Spleen (tissue), 7 donors: Measurements from ENCODE around the gene TMEM126A.

Experiments
- POLR2A ChIP-seq, 3 donors: fragments of 450-650 bp; IDR thresholded peaks; one replicate each; pipeline ENCODE4 v1.5.1; 2017; ENCODE audit warnings: antibody characterized with exemption in 3 of 3, mild to moderate bottlenecking in 1 of 3
- POLR2AphosphoS5 ChIP-seq, 3 donors: sonication (generic); formaldehyde crosslinking; IDR thresholded peaks; one replicate each; pipeline ENCODE4 v1.5.1; 2017; ENCODE audit warnings: antibody characterized with exemption in 3 of 3
- TF ChIP-seq, protein P1 (sequence below), 11 experiments: fragments of 200-600 bp in 7 of 11; fragments of 450-650 bp in 4 of 11; sonication (generic) in 4 of 11; IDR thresholded peaks in 8 of 11; conservative IDR thresholded peaks in 3 of 11; 1 replicate in 7 of 11; 2 replicates in 4 of 11; pipeline versions ENCODE4 v1.4.0 to v1.8.0; 2016 to 2021; ENCODE audit warnings: antibody characterized with exemption in 11 of 11, inconsistent platforms in 4 of 11, mild to moderate bottlenecking in 1 of 11
- donor health status: DM: no; HTN: no; CAD: no; lungs with moderate emphysema.
- donor health status: DM: no; HTN: no; CAD: no.
- donor health status: DM: no; HTN: no; CAD: no.

- TF ChIP-seq, protein P1, sequence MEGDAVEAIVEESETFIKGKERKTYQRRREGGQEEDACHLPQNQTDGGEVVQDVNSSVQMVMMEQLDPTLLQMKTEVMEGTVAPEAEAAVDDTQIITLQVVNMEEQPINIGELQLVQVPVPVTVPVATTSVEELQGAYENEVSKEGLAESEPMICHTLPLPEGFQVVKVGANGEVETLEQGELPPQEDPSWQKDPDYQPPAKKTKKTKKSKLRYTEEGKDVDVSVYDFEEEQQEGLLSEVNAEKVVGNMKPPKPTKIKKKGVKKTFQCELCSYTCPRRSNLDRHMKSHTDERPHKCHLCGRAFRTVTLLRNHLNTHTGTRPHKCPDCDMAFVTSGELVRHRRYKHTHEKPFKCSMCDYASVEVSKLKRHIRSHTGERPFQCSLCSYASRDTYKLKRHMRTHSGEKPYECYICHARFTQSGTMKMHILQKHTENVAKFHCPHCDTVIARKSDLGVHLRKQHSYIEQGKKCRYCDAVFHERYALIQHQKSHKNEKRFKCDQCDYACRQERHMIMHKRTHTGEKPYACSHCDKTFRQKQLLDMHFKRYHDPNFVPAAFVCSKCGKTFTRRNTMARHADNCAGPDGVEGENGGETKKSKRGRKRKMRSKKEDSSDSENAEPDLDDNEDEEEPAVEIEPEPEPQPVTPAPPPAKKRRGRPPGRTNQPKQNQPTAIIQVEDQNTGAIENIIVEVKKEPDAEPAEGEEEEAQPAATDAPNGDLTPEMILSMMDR (IDR thresholded peaks at IDR 0.05 in 8 of 11, conservative IDR thresholded peaks at IDR 0.05 in 3 of 11), result no peak
- TF ChIP-seq POLR2A (IDR thresholded peaks at IDR 0.05), result no peak
- no peak for TF ChIP-seq POLR2AphosphoS5 (IDR thresholded peaks at IDR 0.05)
Measured at GRCh38 chr11:85656777-85657176, 9.0 kb downstream of the TMEM126A start.
